ENCODE data around the gene CAMK1D. TPM values are rescaled to one million over a fixed set of nuclear protein-coding genes. Genes with fewer than 3 reads are reported as not detected.

Gene CAMK1D
- total and polyA plus RNA-seq, 10 of the 15 experiments (the other 5 are each of a cell fraction or from before 2014, with no cell fraction given) = 2.1 to 35.5 (median 14.7) TPM

DNA sequence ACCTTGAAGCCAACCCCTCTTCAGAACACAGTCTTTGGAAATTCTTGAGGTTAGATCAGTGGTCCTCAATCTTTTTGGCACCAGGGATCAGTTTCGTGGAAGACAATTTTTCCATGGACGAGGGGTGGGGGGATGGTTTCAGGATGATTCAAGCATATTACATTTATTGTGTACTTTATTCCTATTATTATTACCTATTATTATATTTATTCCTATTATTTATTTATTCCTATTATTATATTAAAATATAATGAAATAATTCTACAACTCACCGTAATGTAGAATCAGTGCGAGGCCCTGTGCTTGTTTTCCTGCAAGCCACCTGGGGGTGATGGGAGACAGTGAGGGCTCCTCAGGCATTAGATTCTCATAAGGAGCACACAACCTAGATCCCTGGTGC is 17.9 kb downstream of the CAMK1D start:
- in situ Hi-C loops (cut with MboI) = no loop called here
- ChIA-PET CTCF (interaction anchor here (1.4 kb wide), 1 partner anchor 15 kb away, joined by 5 read pairs; no protein-coding TSS in a partner anchor), RAD21 (ENCODE audit: unreplicated experiment) (interaction anchor here (0.7 to 3.5 kb wide), 3 partner anchors 19 to 153 kb away, joined by 3 to 17 read pairs (median 3); partner anchors contain the start of gene CAMK1D), SMC1A (ENCODE audit: uncharacterized antibody, unreplicated experiment) (interaction anchor here (1.0 to 2.2 kb wide), 5 partner anchors 8 to 60 kb away, joined by 3 to 10 read pairs (median 4); no protein-coding TSS in a partner anchor), POLR2A (no interaction called here)
- Histone ChIP-seq H3K27ac (ENCODE audit: control insufficient read depth, insufficient read depth) (no peak overlapping the region), H3K36me3 (ENCODE audit: control insufficient read depth in 2 of 2, insufficient read depth in 2 of 2, low read length in 1 of 2) (no peaks in the 10 kb centered on the region; a peak in 1 of 4 replicates), H3K27me3 (replicated peaks in 1 of 2; ENCODE audit: control insufficient read depth in 2 of 2, insufficient read depth in 2 of 2, low read length in 1 of 2) (no peaks in the 10 kb centered on the region), H3K4me1 (ENCODE audit: control insufficient read depth, insufficient read depth, low read length) (peaks cover 19% of the 10 kb centered on the region), H3K9me3 (replicated peaks; ENCODE audit: control insufficient read depth, insufficient read depth, low read length) (no peaks in the 10 kb centered on the region), H3K79me2 (ENCODE audit: control insufficient read depth, insufficient read depth, low read length) (peaks cover 26% of the 10 kb centered on the region), H3K9ac (ENCODE audit: control insufficient read depth, insufficient read depth, low read length) (no peak overlapping the region), H4K20me1 (ENCODE audit: control insufficient read depth, insufficient read depth) (peaks cover 4% of the 10 kb centered on the region), H2AFZ (ENCODE audit: control insufficient read depth, low read depth, low read length) (no peak overlapping the region), H3K4me3 (no peak overlapping the region), H3K4me2 (ENCODE audit: control insufficient read depth, insufficient read depth) (no peak overlapping the region)
- ATAC-seq (no peak), DNase-seq (ENCODE audit: low read depth, low spot score) (no peak), FAIRE-seq (no peak)
- WGBS (ENCODE audit: insufficient coverage, insufficient replicate concordance, low lambda C conversion rate, missing lambda C conversion rate) = 100% methylated on average over 4 of the region's 4 CpGs
- no TSS peak for BruUV-seq (replicated peaks)
- intact Hi-C loops (cut with micrococcal nuclease; ENCODE audit: unreplicated experiment) = loop anchor here (2.0 kb wide), 1 partner anchor 16 kb away; no protein-coding TSS in a partner anchor
- TF ChIP-seq ZZZ3 (IDR thresholded peaks at IDR 0.05; ENCODE audit: control insufficient read depth, insufficient read length, low read depth) = no peak
- TF ChIP-seq GABPA (IDR thresholded peaks at IDR 0.05; ENCODE audit: low read depth) = no peak
- TF ChIP-seq USF2 (IDR thresholded peaks at IDR 0.05; ENCODE audit: borderline replicate concordance, low read depth, low read length) = no peak
- no peak for TF ChIP-seq TCF12 (IDR thresholded peaks at IDR 0.05; ENCODE audit: low read depth, low read length)
- TF ChIP-seq, protein P1, sequence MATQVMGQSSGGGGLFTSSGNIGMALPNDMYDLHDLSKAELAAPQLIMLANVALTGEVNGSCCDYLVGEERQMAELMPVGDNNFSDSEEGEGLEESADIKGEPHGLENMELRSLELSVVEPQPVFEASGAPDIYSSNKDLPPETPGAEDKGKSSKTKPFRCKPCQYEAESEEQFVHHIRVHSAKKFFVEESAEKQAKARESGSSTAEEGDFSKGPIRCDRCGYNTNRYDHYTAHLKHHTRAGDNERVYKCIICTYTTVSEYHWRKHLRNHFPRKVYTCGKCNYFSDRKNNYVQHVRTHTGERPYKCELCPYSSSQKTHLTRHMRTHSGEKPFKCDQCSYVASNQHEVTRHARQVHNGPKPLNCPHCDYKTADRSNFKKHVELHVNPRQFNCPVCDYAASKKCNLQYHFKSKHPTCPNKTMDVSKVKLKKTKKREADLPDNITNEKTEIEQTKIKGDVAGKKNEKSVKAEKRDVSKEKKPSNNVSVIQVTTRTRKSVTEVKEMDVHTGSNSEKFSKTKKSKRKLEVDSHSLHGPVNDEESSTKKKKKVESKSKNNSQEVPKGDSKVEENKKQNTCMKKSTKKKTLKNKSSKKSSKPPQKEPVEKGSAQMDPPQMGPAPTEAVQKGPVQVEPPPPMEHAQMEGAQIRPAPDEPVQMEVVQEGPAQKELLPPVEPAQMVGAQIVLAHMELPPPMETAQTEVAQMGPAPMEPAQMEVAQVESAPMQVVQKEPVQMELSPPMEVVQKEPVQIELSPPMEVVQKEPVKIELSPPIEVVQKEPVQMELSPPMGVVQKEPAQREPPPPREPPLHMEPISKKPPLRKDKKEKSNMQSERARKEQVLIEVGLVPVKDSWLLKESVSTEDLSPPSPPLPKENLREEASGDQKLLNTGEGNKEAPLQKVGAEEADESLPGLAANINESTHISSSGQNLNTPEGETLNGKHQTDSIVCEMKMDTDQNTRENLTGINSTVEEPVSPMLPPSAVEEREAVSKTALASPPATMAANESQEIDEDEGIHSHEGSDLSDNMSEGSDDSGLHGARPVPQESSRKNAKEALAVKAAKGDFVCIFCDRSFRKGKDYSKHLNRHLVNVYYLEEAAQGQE (IDR thresholded peaks at IDR 0.05; ENCODE audit: low read depth, low read length) = no peak
- TF ChIP-seq NR2F1 (conservative IDR thresholded peaks at IDR 0.05) = no peak
- no peak for TF ChIP-seq ZNF207 (IDR thresholded peaks at IDR 0.05; ENCODE audit: borderline replicate concordance)
- TF ChIP-seq TCF7 (IDR thresholded peaks at IDR 0.05; ENCODE audit: borderline replicate concordance) = no peak
- TF ChIP-seq, protein P2, sequence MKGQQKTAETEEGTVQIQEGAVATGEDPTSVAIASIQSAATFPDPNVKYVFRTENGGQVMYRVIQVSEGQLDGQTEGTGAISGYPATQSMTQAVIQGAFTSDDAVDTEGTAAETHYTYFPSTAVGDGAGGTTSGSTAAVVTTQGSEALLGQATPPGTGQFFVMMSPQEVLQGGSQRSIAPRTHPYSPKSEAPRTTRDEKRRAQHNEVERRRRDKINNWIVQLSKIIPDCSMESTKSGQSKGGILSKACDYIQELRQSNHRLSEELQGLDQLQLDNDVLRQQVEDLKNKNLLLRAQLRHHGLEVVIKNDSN (IDR thresholded peaks at IDR 0.05; ENCODE audit: borderline replicate concordance, extremely low read length, insufficient read depth, low read depth, low read length) = no peak
- TF ChIP-seq MXI1 (IDR thresholded peaks at IDR 0.05; ENCODE audit: low read depth, low read length) = no peak
- TF ChIP-seq NFYA (IDR thresholded peaks at IDR 0.05; ENCODE audit: borderline replicate concordance, low read depth, low read length) = no peak
- TF ChIP-seq ASH2L (IDR thresholded peaks at IDR 0.05; ENCODE audit: borderline replicate concordance, low read depth) = no peak
- TF ChIP-seq EZH2 (IDR thresholded peaks at IDR 0.05; ENCODE audit: borderline replicate concordance, control insufficient read depth, low read depth, low read length) = no peak
- TF ChIP-seq E2F8 (IDR thresholded peaks at IDR 0.05; ENCODE audit: low read depth, partially characterized antibody) = no peak
- TF ChIP-seq FOS (IDR thresholded peaks at IDR 0.05; ENCODE audit: borderline replicate concordance, extremely low read depth, insufficient read length) = no peak

Measured in GM12878 (cell line).